ENCODE measurements around the gene COL23A1. TPM values are rescaled to one million over a fixed set of nuclear protein-coding genes. Genes with fewer than 3 reads are reported as not detected.

Gene COL23A1
- total and polyA plus RNA-seq, 2 donors: 0.87 to 0.90 TPM

GRCh38 chr5:178581621-178582020 is 8.6 kb downstream of the COL23A1 start:
- H3K27ac ChIP-seq (ENCODE audit: low read depth): no peak overlapping the region
- H3K4me3 ChIP-seq (ENCODE audit: low read depth, low read length): no peak overlapping the region
- DNase-seq (ENCODE audit: extremely low spot score): no peak
- WGBS: 77% methylated on average over 3 of the region's 3 CpGs
- H3K36me3 ChIP-seq (ENCODE audit: insufficient read depth): no peaks in the 10 kb centered on the region
- H3K4me1 ChIP-seq (ENCODE audit: insufficient read depth): no peaks in the 10 kb centered on the region

GRCh38 chr5:178580271-178580955 is 9.8 kb downstream of the COL23A1 start:
- Histone ChIP-seq H3K27ac (ENCODE audit: low read depth) (no peak overlapping the region), H3K4me1 (ENCODE audit: insufficient read depth) (no peaks in the 10 kb centered on the region), H3K36me3 (ENCODE audit: insufficient read depth) (no peaks in the 10 kb centered on the region), H3K4me3 (ENCODE audit: low read depth, low read length) (no peak overlapping the region)
- DNase-seq (ENCODE audit: extremely low spot score): no peak
- WGBS: 85% methylated on average over 15 of the region's 15 CpGs

DNA sequence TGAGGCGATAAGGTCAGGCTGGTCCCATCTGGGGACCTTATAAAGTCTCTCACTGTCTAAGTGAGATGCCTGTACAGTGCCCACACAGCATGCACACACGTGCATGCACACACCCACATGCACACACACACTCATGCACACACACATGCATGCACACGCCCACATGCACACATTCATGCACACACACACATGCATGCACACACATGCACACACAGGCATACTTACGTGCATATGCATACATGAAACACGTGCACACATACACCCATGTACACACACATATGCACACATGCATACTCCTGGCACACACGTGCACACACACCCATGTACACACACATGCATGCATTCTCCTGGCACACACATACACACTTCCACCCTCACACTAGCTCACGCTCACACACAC is 12.2 kb downstream of the COL23A1 start:
- 93% methylated on average over 7 of the region's 7 CpGs for WGBS
- no peaks in the 10 kb centered on the region for H3K36me3 ChIP-seq (ENCODE audit: insufficient read depth)
- DNase-seq (ENCODE audit: extremely low spot score): no peak
- no peak overlapping the region for H3K27ac ChIP-seq (ENCODE audit: low read depth)
- H3K4me3 ChIP-seq (ENCODE audit: low read depth, low read length): no peak overlapping the region
- H3K4me1 ChIP-seq (ENCODE audit: insufficient read depth): no peaks in the 10 kb centered on the region

GRCh38 chr5:178577376-178577839 is 12.8 kb downstream of the COL23A1 start:
- WGBS: 62% methylated on average over 31 of the region's 31 CpGs
- no peaks in the 10 kb centered on the region for H3K36me3 ChIP-seq (ENCODE audit: insufficient read depth)
- H3K4me3 ChIP-seq (ENCODE audit: low read depth, low read length): no peak overlapping the region
- H3K4me1 ChIP-seq (ENCODE audit: insufficient read depth): no peaks in the 10 kb centered on the region
- no peak for DNase-seq (ENCODE audit: extremely low spot score)
- H3K27ac ChIP-seq (ENCODE audit: low read depth): no peak overlapping the region

- DNase-seq (ENCODE audit: extremely low spot score): no peak
- Histone ChIP-seq H3K4me3 (ENCODE audit: low read depth, low read length) (peak overlapping the region; percentile 5), H3K36me3 (ENCODE audit: insufficient read depth) (no peaks in the 10 kb centered on the region), H3K4me1 (ENCODE audit: insufficient read depth) (no peaks in the 10 kb centered on the region), H3K27ac (ENCODE audit: low read depth) (no peak overlapping the region)
- 4% methylated on average over 92 of the region's 92 CpGs for WGBS
These were observed 13.4 kb downstream of the COL23A1 start for GRCh38 chr5:178576591-178577351.

DNA sequence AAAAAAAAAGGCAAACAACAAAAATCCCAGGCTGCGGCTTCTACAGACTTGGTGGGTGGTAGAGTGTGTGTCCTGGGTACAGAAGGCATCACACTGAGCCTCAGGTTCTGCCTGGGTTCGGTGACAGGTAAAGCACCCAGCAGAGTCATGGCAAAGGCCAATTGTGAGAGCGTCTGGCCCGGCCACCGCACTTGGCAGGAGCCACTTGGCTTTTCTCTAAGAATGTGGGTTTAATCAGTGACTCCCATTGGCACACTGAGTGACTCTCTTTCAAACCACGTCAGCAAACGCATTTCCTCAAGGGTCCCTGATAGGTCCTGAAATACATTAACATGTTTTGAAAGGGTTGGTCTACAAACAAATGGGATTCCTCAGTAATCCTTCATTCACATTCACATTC is 17.0 kb downstream of the COL23A1 start:
- Histone ChIP-seq H3K36me3 (ENCODE audit: insufficient read depth) (no peaks in the 10 kb centered on the region), H3K4me1 (ENCODE audit: insufficient read depth) (no peaks in the 10 kb centered on the region), H3K4me3 (ENCODE audit: low read depth, low read length) (no peak overlapping the region), H3K27ac (ENCODE audit: low read depth) (no peak overlapping the region)
- no peak for DNase-seq (ENCODE audit: extremely low spot score)
- 93% methylated on average over 7 of the region's 7 CpGs for WGBS

DNA sequence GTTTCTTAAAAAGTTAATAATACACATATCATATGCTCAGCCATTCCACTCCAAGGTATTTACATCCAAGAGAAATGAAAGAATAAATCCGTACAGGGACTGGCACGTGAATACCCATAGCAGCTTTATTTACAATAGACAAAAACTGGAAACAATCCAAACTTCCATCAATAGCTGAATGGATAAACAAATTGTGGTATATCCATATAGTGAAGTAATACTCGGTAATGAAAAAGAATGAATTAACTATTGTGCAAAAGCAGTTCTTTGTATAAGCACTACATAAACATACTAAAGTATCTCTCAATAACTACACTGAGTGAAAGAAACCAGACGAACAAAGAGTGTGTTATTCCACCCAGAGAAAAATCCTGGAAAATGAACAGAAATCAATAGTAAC is 17.6 kb downstream of the COL23A1 start:
- Histone ChIP-seq H3K4me3 (ENCODE audit: low read depth, low read length) (no peak overlapping the region), H3K36me3 (ENCODE audit: insufficient read depth) (no peaks in the 10 kb centered on the region), H3K4me1 (ENCODE audit: insufficient read depth) (no peaks in the 10 kb centered on the region), H3K27ac (ENCODE audit: low read depth) (no peak overlapping the region)
- no peak for DNase-seq (ENCODE audit: extremely low spot score)
- 94% methylated on average over 4 of the region's 4 CpGs for WGBS

GRCh38 chr5:178569485-178569884 is 20.7 kb downstream of the COL23A1 start:
- H3K4me3 ChIP-seq (ENCODE audit: low read depth, low read length): no peak overlapping the region
- H3K36me3 ChIP-seq (ENCODE audit: insufficient read depth): no peaks in the 10 kb centered on the region
- H3K27ac ChIP-seq (ENCODE audit: low read depth): no peak overlapping the region
- WGBS: 57% methylated on average over 2 of the region's 2 CpGs
- no peak for DNase-seq (ENCODE audit: extremely low spot score)
- no peaks in the 10 kb centered on the region for H3K4me1 ChIP-seq (ENCODE audit: insufficient read depth)

DNA sequence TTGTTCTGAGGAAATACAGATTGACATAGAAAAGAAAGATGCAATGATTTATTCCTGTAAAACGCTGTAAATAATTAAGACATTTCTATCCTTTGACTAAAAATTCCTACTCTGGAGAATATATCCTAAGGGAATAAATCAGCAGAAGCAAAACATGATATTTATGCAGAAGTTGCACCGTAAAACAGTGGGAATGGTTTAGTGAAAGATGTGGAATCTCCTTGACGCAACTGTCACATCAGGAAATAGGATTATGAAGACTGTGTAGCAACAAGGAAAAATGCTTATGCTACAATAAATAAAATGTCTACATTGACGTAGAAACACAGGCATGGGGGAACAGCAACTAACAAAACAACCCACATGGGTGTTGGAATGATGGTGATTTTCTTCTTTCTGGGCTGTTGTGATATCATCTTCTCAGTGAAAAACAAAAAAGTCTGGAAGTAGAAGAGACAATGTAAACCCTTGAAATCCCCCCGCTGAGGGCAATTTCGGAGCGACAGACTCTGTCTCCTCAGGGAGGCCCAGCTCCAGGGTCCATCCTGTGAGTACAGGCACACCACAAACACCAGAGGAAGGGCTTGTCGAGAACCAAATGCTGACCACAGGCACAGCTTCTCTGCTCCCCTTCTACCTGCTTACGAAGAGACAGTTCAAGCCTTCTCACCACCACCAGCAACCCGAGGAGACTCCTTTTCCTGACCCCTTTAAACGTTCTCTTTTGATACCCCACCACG is 25.2 kb downstream of the COL23A1 start:
- WGBS: 39% methylated on average over 12 of the region's 12 CpGs
- no peak overlapping the region for H3K27ac ChIP-seq (ENCODE audit: low read depth)
- no peaks in the 10 kb centered on the region for H3K36me3 ChIP-seq (ENCODE audit: insufficient read depth)
- no peak overlapping the region for H3K4me3 ChIP-seq (ENCODE audit: low read depth, low read length)
- DNase-seq (ENCODE audit: extremely low spot score): no peak
- no peaks in the 10 kb centered on the region for H3K4me1 ChIP-seq (ENCODE audit: insufficient read depth)

- WGBS: 25% methylated on average over 4 of the region's 4 CpGs
- DNase-seq (ENCODE audit: extremely low spot score): no peak
- H3K27ac ChIP-seq (ENCODE audit: low read depth): no peak overlapping the region
- no peaks in the 10 kb centered on the region for H3K36me3 ChIP-seq (ENCODE audit: insufficient read depth)
- H3K4me3 ChIP-seq (ENCODE audit: low read depth, low read length): no peak overlapping the region
- H3K4me1 ChIP-seq (ENCODE audit: insufficient read depth): no peaks in the 10 kb centered on the region
These were observed 25.8 kb downstream of the COL23A1 start for GRCh38 chr5:178564397-178564796.

- Histone ChIP-seq H3K4me3 (ENCODE audit: low read depth, low read length) (no peak overlapping the region), H3K4me1 (ENCODE audit: insufficient read depth) (no peaks in the 10 kb centered on the region), H3K27ac (ENCODE audit: low read depth) (no peak overlapping the region), H3K36me3 (ENCODE audit: insufficient read depth) (no peaks in the 10 kb centered on the region)
- no peak for DNase-seq (ENCODE audit: extremely low spot score)
- WGBS: 83% methylated on average over 8 of the region's 8 CpGs
These were observed 26.6 kb downstream of the COL23A1 start for GRCh38 chr5:178563621-178564020.

DNA sequence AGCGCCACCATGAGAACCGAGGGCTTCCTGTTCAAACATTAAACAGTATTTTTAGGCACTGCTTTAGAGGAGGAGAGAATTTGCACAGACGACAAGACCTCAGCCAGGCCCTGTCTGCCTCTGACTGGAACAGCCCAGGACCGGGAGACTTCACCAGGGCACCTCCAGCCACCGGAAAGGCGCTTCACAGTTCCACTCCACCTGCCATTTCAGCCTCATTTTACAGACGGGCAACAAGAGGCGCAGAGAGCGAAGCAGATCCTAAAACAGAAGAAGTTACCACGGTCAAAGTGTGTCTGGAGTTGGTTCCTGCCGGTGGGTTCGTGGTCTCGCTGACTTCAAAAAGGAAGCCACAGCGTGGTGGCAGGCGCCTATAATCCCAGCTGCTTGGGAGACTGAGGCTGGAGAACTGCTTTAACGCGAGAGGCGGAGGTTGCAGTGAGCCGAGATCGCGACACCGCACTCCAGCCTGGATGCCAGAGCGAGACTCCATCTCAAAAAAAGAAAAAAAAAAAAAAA is 28.4 kb downstream of the COL23A1 start:
- no peak for DNase-seq (ENCODE audit: extremely low spot score)
- WGBS: 86% methylated on average over 23 of the region's 23 CpGs
- H3K4me3 ChIP-seq (ENCODE audit: low read depth, low read length): no peak overlapping the region
- no peaks in the 10 kb centered on the region for H3K4me1 ChIP-seq (ENCODE audit: insufficient read depth)
- no peak overlapping the region for H3K27ac ChIP-seq (ENCODE audit: low read depth)
- no peaks in the 10 kb centered on the region for H3K36me3 ChIP-seq (ENCODE audit: insufficient read depth)

- H3K27ac ChIP-seq (ENCODE audit: low read depth): no peak overlapping the region
- no peaks in the 10 kb centered on the region for H3K4me1 ChIP-seq (ENCODE audit: insufficient read depth)
- no peak for DNase-seq (ENCODE audit: extremely low spot score)
- 85% methylated on average over 7 of the region's 7 CpGs for WGBS
- no peak overlapping the region for H3K4me3 ChIP-seq (ENCODE audit: low read depth, low read length)
- H3K36me3 ChIP-seq (ENCODE audit: insufficient read depth): no peaks in the 10 kb centered on the region
These were observed 29.3 kb downstream of the COL23A1 start for GRCh38 chr5:178560911-178561310.
